VCaP (cell line): ENCODE results near the gene OR3A3.
"Not testable (repeated sequence)": the region's sequence is repeated elsewhere in the genome, so short reads cannot be mapped to it uniquely, and the experiment has no call there.

Source experiments
- H3K27ac ChIP-seq: fragments of 450-650 bp; 2 replicates; pipeline ENCODE4 v1.5.1; 2017
- TF ChIP-seq, protein P1 (sequence below): fragments of 450-650 bp; conservative IDR thresholded peaks from 2 replicates; pipeline ENCODE4 v1.5.1; 2017; ENCODE audit warnings: mild to moderate bottlenecking, moderate library complexity

The OR3A3 gene

DNA sequence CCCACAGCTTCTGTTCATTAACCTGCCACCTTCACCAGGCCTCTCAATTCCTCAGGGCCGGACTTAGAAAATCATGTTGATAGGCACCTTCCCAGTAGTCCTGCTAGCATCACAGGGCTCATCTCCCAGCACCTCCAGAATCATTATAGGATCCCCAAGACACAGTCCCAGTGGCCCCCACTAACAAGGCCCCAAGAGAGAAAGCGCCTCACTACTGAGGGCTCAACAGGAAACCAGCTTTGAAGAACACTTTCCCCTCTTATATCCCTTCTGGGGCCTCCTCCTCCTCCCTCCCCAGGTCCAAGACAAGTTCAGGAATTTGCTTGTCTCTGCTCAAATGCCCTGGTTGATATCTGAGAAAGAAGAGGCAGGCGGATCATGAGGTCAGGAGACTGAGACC is at the start of gene OR3A3:
TSS of gene OR3A3 (plus strand) at position 301 of the 400 bp plus-strand sequence.
- TF ChIP-seq, protein P1, sequence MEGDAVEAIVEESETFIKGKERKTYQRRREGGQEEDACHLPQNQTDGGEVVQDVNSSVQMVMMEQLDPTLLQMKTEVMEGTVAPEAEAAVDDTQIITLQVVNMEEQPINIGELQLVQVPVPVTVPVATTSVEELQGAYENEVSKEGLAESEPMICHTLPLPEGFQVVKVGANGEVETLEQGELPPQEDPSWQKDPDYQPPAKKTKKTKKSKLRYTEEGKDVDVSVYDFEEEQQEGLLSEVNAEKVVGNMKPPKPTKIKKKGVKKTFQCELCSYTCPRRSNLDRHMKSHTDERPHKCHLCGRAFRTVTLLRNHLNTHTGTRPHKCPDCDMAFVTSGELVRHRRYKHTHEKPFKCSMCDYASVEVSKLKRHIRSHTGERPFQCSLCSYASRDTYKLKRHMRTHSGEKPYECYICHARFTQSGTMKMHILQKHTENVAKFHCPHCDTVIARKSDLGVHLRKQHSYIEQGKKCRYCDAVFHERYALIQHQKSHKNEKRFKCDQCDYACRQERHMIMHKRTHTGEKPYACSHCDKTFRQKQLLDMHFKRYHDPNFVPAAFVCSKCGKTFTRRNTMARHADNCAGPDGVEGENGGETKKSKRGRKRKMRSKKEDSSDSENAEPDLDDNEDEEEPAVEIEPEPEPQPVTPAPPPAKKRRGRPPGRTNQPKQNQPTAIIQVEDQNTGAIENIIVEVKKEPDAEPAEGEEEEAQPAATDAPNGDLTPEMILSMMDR, result no peak
- no peak within 1 kb of the TSS for H3K27ac ChIP-seq

DNA sequence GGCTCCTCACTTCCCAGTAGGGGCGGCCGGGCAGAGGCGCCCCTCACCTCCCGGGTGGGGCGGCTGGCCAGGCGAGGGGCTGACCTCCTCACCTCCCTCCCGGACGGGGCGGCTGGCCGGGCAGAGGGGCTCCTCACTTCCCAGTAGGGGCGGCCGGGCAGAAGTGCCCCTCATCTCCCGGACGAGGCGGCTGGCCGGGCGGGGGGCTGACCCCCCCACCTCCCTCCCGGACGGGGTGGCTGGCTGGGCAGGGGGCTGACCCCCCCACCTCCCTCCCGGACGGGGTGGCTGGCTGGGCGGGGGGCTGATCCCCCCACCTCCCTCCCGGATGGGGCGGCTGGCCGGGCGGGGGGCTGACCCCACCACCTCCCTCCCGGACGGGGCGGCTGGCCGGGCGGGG is 40.0 kb upstream of the OR3A3 start:
- not testable (repeated sequence) for H3K27ac ChIP-seq

DNA sequence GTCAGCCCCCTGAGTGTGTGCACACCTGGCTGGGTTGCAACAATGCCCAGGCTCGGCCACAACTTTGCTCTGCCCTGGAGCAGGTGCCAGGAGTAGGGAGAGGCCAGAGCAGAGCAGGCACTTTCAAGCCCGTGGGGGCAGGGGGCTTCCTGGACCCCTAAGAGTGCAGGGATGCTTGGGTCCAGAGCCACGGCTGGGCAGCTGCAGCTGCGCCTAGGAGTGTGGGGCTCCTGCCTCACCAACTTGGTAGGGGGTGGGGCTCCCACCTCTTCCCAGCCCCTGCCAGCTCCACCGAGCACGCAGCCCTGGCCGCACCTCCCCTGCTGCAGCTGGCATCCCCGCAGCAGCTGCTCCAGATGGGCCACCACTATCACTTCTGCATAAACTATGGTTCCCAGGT is 32.8 kb upstream of the OR3A3 start:
- TF ChIP-seq, protein P1, result no peak

DNA sequence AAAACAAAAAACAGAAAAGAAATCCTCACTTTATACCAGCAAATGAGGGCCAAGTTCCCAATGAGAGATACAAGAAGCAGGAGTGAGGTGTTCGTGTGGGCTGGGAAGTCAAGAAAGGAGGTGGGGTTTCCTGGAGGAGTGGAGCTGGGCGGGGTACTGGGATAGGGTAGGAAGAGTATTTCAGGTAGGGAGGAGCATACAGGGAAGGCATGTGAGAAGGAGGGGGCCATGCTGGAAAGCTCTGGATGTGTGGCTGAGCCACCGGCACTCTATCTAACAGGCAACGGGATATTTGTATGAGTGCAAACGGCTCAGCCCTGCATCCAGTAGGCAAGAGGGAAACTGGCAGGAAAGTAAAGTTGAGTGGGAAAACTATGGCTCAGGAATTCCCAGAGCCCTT is 29.2 kb upstream of the OR3A3 start:
- no peak overlapping the region for H3K27ac ChIP-seq
- TF ChIP-seq, protein P1, result no peak

More for the DNA sequence above, 32.8 kb upstream of the OR3A3 start:
- no peak overlapping the region for H3K27ac ChIP-seq

DNA sequence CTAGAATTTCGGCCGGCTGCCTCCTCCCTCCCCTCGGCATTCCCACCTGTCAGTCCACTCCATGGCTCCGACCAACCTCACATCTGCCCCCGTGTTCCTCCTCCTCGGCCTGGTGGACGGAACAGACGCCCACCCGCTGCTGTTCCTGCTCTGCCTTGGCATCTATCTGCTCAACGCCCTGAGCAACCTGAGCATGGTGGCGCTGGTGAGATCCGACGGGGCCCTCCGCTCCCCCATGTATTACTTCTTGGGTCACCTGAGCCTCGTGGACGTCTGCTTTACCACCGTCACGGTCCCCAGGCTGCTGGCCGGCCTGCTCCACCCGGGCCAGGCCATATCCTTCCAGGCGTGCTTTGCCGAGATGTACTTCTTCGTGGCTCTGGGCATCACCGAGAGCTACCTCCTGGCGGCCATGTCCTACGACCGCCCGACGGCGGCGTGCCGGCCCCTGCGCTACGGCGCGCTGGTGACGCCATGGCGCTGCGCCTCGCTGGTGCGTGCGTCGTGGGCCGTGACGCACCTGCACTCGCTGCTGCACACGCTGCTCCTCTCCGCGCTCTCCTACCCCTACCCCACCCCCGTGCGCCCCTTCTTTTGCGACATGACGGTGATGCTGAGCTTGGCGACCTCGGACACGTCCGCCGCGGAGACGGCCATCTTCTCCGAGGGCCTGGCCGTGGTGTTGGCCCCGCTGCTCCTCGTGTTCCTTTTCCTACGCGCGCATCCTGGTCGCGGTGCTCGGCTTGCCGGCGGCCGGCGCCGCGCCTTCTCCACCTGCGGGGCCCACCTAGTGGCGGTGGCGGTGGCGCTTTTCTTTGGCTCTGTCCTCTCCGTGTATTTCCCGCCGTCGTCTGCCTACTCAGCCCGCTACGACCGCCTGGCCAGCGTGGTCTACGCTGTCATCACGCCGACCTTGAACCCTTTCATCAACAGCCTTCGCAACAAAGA is 25.0 kb upstream of the OR3A3 start, which contains the start of gene OR3A2:
TSS of gene OR3A2 (minus strand) at position 440 of the 948 bp plus-strand sequence.
- TF ChIP-seq, protein P1, result no peak
- no peak within 1 kb of the TSS for H3K27ac ChIP-seq

DNA sequence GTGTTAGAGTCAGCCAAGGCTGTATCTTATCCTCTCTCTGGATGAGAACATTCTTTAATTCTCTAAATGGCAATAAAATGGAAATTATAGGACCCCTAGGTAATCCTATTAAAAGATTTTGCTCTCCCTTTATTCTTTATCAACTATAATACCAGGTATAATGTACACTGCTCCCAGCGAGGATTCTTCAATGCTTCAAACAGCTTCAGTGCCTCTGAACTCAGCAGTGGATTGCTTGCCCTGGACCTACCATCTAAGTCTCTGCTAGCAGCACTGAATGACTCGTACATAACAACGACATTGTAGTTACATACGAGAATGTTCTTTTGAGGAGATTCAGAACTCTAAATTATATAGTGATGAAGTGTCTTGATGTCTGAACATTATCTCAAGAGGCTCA is 21.4 kb upstream of the OR3A3 start:
- TF ChIP-seq, protein P1, result no peak
- no peak overlapping the region for H3K27ac ChIP-seq

DNA sequence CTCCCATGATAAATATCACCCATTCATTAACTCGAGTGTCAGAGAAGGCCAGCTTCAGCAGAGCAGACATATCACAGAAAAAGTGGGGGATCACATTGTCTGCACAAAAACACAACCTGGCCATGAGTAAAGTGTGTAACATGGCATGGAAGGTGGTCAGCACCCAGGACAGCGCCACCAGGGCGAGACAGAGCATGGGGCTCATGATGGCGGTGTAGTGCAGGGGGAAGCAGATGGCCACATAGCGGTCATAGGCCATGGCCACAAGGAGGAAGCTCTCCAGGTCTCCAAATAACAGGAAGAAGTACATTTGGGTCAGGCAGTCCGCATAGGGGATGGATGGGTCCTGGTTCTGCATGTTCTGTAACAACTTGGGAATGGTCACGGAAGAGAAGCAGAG is 13.4 kb upstream of the OR3A3 start:
- not testable (repeated sequence) for H3K27ac ChIP-seq

DNA sequence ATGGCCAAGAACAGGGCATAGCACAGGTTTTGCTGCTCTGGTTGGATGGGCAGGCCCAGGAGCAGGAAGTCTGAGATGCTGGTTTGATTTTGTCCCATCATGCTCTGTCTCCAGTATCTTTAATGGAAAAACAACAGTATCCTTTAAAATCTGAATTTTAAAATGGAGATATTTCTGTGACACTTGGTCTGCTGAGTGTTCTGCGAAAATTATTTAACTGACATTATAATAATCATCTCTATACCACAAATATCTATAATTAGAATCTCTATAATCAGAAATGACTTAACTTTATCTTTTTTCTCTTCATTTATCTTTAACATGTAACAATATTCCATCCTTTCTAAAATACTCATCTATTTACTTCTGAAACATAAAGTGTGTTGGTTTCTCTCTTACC is 12.9 kb upstream of the OR3A3 start, which contains the start of gene OR1E1:
TSS of gene OR1E1 (minus strand) at position 101 of the 400 bp plus-strand sequence. CDS start at position 101, 0 bp downstream.
- no peak within 1 kb of the TSS for H3K27ac ChIP-seq
- TF ChIP-seq, protein P1, result no peak
